GM18526 (cell line): ENCODE results near the gene MRTFA.

Experiments used
- POLR2A ChIP-seq: IDR thresholded peaks from 3 replicates; pipeline ENCODE4 v1.6.1; 2011; ENCODE audit not compliant: insufficient read length; ENCODE audit errors: extremely low read depth

The MRTFA gene

DNA sequence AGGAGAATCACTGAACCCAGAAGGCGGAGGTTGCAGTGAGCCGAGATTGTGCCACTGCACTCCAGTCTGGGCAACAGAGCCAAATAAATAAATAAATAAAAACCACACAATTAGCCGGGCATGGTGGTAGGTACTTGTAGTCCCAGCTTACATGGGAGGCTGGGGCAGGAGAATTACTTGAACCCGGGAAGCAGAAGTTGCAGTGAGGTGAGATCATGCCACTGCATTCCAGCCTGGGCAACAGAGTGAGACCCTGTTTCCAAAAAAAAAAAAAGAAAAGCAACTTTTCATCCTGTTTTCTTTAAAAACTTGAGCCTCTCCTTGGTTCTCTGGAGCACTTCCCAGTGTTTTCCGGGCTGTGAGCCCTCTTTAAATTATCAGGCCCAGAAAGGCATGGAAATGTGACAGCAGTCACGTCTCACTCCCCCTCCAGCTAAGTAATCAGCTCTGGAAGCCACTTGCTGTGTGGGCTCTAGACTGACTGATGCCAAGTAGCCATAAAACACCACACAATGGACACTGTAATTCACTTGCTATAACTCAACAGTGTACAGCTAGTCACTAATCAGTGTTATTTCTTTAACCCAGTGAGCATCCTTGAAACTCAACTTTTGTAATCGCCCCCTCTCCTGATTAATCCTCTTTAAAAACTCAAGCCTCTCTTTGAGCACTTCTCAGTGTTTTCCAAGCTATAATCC is 29.8 kb upstream of the MRTFA start:
- TF ChIP-seq POLR2A, result no peak

DNA sequence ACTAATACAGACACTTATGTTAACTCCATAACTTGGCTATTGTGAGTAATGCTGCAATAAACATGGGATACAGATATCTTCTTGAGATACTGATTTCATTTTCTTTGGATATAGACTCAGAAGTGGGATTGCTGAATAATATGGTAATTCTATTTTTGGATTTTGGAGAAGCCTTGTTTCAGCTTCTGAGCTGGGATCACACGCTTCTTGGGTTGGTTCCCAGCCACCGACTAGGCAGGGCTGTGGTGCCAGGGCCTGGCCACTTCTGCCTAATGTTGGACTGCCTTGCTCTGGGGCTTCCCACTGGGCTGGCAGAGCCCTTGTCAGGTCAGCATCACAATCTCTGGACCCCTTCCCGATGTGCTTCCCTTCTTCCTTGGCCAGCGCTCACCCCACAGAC is 28.8 kb upstream of the MRTFA start:
- no peak for TF ChIP-seq POLR2A

DNA sequence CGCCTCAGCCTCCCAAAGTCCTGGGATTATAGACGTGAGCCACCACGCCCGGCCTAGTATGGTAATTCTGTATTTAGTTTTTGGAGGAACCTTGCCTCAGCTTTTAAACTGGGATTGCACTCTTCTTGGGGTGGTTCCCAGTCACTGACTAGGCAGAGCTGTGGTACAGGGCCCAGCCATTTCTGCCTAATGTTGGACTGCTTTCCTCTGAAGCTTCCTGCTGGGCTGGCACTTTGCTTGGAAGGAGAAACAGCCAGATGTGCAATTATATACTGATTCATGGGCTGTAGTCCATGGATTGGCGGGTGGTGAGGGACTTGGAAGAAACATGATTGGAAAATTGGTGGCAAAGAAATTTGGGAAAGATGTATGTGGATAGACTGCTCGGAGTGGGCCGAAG is 25.2 kb upstream of the MRTFA start:
- TF ChIP-seq POLR2A, result no peak

DNA sequence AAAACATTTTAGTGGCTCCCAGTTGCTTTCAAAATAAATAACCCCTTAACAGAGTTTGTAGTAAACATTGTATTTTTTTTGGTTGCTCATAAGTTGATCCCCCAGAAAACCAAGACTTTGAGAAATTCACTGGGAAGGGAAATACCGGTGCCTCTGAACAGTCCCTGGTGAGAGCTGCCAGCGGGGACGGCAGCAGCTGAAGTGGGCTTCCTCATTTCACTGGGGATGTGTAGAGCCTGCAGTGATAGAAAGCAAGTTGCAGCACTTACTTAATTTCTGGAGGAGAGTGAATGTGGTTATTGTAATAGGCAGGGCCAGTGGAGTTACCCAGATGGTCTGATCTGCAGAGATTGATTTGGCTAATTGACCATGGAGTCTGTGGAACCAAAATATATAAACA is 24.2 kb upstream of the MRTFA start:
- no peak for TF ChIP-seq POLR2A

DNA sequence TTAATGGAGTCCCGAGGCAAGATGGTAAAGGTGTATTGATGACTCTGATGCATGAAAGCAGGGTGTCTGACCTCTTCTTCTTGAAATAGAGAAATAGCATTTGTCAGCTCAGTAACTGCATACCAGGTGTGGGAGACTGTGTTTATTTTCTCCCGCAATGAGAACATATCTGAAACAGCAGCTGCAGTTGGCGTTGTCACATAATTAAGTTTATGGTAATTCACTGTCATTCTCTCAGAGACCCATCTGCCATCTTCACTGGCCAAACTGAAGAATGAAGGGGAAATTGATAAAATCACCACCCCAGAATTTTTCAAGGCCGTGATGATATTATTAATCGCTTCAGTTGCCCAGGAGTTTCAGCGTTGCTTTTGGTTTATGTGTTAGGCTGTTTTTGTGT is 22.6 kb upstream of the MRTFA start:
- TF ChIP-seq POLR2A, result no peak

DNA sequence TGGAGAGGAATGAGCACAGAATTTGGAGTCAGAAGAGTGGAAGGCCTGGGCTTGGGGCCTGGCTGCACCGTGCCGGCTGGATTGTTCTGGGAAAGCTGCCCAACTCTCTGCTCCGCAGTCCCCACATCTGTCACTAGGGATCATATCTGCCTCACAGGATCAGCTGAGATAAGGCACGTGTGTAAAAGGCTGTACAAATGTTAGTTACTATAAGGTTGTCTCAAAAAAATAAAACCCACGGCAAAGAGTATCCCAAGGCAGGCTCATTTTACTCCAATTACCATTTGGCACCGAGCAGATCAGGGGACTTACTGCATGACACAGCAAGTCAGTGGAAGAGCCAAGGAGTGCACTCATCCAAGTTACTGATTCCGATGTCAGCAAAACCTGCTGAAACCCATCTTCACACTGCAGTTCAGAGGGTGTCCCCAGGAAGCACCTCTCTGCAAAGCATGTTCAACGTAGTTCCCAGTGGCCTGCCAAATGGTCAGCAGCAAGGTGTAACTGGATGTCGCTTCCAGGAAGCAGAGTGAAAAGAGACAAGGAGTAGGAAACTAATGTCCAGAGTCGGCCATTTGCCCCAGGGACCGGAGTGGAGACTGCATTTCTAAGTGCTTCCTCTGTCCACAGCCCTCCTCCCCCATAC is 18.1 kb upstream of the MRTFA start:
- no peak for TF ChIP-seq POLR2A

DNA sequence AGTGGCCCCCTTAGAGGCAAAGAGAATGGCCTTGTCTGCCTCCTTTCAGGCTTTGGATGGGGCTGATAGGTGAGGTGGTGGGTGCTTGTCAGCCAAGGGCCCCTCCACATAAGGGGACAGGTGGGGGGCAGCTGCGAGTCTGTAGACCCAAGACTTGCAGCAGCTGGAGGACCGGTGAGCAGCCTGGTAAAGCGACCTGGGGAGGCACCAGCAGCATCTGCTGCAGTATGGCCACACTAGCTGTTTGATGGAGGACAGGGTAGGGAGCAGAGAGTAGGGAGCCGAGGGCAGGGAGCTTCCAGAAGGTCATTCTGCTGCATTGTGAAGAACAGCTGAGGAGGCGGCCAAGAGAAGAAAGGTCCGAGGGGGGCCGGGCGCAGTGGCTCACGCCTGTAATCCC is 16.8 kb upstream of the MRTFA start:
- no peak for TF ChIP-seq POLR2A

DNA sequence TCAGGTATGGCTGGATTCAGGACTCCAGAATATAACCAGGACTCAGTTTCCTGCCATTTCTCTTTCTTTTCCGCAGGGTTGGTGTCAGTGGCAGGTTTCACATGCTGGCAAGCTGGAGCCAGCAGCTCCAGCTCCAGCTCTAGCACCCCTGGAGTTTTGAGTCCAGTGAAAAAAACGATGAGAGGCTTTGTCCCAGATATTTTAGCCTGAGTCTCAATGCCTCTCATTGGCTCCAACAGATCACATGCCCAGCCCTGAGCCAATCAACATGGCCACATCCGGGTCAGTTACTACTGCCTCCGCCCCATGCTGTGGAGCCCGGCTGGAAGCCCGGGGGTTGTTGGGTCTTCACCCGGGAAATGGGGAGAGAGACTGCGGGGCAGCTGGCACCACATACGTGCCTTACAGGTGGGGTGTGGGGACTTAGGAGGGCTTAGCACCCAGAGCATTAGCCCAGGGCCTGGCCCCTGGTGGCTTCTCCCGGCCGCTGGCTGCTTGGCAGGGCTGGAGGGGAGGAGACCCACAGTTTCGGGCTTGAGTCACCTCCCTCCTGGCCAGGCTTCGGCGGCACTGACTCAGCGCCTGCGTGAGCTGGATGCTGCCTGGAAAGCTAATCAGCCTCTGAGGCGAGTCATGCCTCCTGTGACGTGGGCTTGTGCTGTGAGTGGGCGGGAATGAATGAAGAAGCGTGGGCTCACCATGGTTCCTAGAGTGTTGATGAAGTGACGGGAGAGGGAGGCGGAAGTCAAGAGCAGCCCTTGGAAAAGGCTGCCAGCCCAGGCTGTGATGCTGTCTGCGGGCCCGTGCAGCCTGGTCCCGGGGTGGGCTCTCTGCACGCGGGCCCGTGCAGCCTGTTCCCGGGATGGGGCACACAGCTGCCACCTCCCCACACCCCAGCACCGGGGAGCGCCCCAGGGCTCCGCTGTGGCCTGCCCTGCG is 15.3 kb upstream of the MRTFA start:
- no peak for TF ChIP-seq POLR2A

DNA sequence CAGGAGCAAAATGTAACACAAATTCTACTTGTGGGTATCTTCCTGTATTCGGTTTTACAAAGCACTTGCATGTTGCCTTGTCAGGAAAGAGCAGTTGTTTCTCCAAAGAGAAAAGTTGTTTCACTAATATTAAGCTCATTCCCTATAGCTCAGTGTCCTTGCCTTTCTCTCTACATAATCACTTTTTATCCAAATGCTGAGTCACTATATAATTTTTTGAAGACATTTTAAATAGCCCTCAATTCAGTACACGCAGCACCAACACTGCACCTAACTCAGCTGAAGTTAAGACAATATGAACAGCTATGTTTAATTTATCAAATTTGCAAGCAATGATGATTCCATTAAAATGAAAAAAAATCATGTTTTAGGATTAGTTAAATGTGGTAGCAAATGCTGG is 14.5 kb upstream of the MRTFA start:
- TF ChIP-seq POLR2A, result no peak

DNA sequence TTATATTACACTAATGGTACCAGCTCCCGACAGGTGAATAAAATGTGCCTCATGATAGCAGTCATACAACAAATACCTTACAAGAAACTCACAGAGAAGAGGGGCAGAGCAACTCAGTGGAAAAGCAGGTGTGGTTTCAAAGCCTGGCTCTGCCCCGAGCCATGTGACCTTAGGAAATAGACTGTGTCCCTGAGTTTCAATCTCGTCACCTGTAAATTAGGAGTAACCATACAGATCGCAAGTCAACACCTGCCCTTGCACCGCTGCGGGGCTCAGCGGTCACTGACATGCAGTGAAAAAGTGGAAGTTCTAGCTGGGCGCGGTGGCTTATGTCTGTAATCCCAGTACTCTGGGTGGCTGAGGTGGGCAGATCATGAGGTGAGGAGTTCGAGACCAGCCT is 11.9 kb upstream of the MRTFA start:
- TF ChIP-seq POLR2A, result no peak

DNA sequence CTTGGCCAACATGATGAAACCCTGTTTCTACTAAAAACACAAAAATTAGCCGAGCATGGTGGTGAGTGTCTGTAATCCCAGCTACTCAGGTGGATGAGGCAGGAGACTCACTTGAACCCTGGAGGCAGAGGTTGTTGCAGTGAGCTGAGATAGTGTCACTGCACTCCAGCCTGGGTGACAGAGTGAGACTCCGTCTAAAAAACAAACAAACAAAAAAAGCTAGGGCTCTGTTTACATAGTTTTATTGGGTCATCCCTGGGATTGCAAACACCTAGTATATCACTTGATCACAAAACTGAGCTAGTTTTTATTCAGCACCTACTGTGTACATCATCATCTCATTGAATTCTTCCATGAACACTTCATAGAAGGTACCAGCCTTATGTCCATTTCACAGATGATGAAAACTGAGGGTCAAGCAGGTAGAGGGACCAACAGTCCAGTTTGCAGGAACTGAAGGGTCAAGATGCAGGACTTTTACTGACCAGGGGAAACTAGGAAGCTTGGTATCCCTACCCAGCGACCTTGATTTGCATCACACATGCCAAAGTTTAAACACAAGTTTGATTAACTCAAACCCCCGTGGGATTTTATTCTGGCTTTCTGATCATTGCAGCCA is 9.2 kb upstream of the MRTFA start:
- TF ChIP-seq POLR2A, result no peak

DNA sequence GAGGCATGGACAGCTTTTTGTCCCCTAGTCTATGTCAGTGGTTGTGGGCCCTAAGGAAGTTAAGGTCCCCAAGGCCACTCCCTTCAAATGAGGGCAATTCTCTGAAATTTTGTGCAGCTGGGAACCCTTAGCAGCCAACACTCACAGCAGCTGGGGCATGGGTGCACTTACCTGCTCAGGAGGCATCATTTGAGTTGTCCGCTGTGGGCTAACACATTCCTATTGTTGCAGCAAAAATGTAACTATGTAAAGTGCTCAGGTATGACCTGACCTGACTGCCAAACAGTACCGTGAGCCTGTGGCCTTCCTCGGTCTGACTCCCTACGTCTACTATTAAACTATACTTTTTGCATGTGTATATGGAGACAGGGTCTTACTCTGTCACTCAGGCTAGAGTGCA is 5.8 kb upstream of the MRTFA start:
- TF ChIP-seq POLR2A, result no peak

DNA sequence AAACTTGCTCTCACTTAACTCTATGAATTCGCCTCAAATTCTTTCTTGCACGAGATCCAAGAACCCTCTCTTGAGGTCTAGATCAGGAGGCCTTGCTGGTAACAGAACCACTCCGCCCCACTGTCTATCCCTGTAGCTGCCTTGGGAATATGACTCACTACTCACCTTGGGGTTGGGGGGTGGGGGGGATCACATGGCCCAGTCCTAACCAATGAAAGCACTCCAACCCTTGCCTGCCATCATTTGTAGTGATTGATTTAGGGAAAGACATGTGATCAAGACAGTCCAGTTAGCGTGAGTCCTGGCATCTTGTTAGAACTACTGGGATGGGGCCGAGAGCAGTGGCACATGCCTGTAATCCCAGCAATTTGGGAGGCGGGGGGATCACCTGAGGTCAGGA is 4.8 kb upstream of the MRTFA start:
- no peak for TF ChIP-seq POLR2A

DNA sequence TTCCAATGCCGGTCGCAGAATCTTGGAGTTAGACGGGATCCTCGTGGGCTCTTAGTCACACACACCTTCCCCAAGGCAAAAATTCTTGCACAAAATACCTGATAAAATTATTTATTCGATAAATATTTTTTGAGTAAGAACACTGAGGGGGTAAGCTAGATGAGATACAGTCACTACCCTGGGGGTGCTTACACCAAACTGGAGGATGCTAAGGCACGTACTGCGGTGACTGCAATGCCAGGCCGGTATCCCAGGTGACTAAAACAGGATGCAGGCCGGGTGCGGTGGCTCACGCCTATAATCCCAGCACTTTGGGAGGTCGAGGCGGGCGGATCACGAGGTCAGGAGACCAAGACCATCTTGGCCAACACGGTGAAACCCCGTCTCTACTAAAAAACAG is 1.7 kb upstream of the MRTFA start:
- TF ChIP-seq POLR2A, result no peak
